ENCODE measurements around the gene PDE4B. TPM values are rescaled to one million over a fixed set of nuclear protein-coding genes. Genes with fewer than 3 reads are reported as not detected.
"Not testable (repeated sequence)": the region's sequence is repeated elsewhere in the genome, so short reads cannot be mapped to it uniquely, and the experiment has no call there.

The PDE4B gene
- total RNA-seq, 1 experiment from 2014 or later: 2.6 TPM

GRCh38 chr1:65965112-65965996 lies 172.7 kb downstream of the PDE4B start:
- Histone ChIP-seq H3K27ac (no peak overlapping the region), H3K36me3 (no peaks in the 10 kb centered on the region), H3K4me1 (no peaks in the 10 kb centered on the region), H3K27me3 (no peaks in the 10 kb centered on the region), H3K4me3 (no peak overlapping the region), H3K9me3 (replicated peaks) (no peaks in the 10 kb centered on the region)
- peak in 1 of 2 experiments; percentile 18 for DNase-seq

- H3K36me3 ChIP-seq; H3K27ac ChIP-seq; H3K4me3 ChIP-seq; H3K4me1 ChIP-seq; H3K27me3 ChIP-seq; H3K9me3 ChIP-seq (replicated peaks); DNase-seq: not testable (repeated sequence)
These were observed 174.8 kb downstream of the PDE4B start for GRCh38 chr1:65967492-65967891.

DNA sequence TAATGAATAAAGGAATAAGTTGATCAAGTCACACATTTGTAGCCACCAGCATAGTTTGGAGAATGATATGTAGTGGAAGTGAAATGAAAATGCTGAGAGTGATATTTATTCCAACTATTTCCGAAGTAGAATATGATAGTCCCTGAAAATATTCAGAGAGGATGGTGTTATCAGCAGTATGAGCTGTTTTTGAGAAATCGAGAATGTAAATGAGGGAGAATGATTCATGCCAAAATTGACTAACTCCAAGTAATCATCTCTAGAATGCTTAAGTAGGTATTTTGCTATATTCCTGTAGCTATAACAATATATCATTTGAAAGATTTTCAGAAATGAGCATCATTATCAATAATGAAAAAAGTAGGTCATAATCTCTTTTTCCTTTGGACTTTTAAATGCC lies 178.9 kb downstream of the PDE4B start:
- Histone ChIP-seq H3K4me1 (no peaks in the 10 kb centered on the region), H3K36me3 (no peaks in the 10 kb centered on the region), H3K27ac (no peak overlapping the region), H3K4me3 (no peak overlapping the region), H3K9me3 (replicated peaks) (no peaks in the 10 kb centered on the region), H3K27me3 (no peaks in the 10 kb centered on the region; the same call in 1 of the 2 replicates)
- no peak for DNase-seq

GRCh38 chr1:65975708-65976107 lies 183.0 kb downstream of the PDE4B start:
- Histone ChIP-seq H3K36me3 (no peaks in the 10 kb centered on the region), H3K9me3 (replicated peaks) (no peaks in the 10 kb centered on the region), H3K27ac (no peak overlapping the region), H3K4me3 (no peak overlapping the region), H3K27me3 (no peaks in the 10 kb centered on the region; the same call in 1 of the 2 replicates), H3K4me1 (peaks cover 5% of the 10 kb centered on the region; the same call in 1 of the 2 replicates)
- DNase-seq: no peak

- no peaks in the 10 kb centered on the region for H3K9me3 ChIP-seq (replicated peaks)
- H3K36me3 ChIP-seq: no peaks in the 10 kb centered on the region
- H3K27ac ChIP-seq: no peak overlapping the region
- no peak overlapping the region for H3K4me3 ChIP-seq
- no peaks in the 10 kb centered on the region for H3K27me3 ChIP-seq
- peaks cover 5% of the 10 kb centered on the region; the same call in 1 of the 2 replicates for H3K4me1 ChIP-seq
- peak; percentile 38 to 66 for DNase-seq
These were observed 186.7 kb downstream of the PDE4B start for GRCh38 chr1:65979136-65980044.

DNA sequence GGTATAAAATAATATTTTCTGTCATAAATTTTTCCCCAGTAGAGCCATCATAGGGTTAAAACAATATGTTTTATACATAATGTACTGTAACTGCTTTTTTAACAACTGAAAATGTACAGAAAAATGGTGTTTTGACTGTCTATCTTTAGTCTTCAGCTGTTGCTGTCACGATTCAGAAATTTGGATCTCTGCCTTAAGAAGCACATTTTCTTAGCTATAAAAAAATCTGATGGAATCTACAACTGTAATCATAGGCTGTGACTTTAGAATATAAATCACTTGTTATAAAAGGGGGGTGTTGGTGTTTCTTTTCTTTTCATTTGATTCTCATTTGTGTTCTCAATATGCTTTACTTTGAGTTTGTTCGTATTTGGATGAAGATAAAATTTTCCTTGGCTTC lies 187.5 kb downstream of the PDE4B start:
- Histone ChIP-seq H3K36me3 (no peaks in the 10 kb centered on the region), H3K9me3 (replicated peaks) (no peaks in the 10 kb centered on the region), H3K4me3 (no peak overlapping the region), H3K27ac (no peak overlapping the region), H3K27me3 (no peaks in the 10 kb centered on the region), H3K4me1 (peaks cover 5% of the 10 kb centered on the region; the same call in 1 of the 2 replicates)
- DNase-seq: no peak

GRCh38 chr1:65983500-65983899 lies 190.8 kb downstream of the PDE4B start:
- Histone ChIP-seq H3K27me3 (no peaks in the 10 kb centered on the region), H3K4me3 (no peak overlapping the region), H3K4me1 (peaks cover 5% of the 10 kb centered on the region; the same call in 1 of the 2 replicates), H3K9me3 (replicated peaks) (no peaks in the 10 kb centered on the region), H3K36me3 (no peaks in the 10 kb centered on the region), H3K27ac (no peak overlapping the region)
- DNase-seq: no peak

- Histone ChIP-seq H3K4me1 (no peaks in the 10 kb centered on the region), H3K36me3 (no peaks in the 10 kb centered on the region), H3K4me3 (no peak overlapping the region), H3K27ac (no peak overlapping the region), H3K27me3 (no peaks in the 10 kb centered on the region), H3K9me3 (replicated peaks) (no peaks in the 10 kb centered on the region)
- no peak for DNase-seq
These were observed 192.8 kb downstream of the PDE4B start for GRCh38 chr1:65985393-65986066.

GRCh38 chr1:65986146-65986545 lies 193.5 kb downstream of the PDE4B start:
- Histone ChIP-seq H3K27me3 (no peaks in the 10 kb centered on the region), H3K4me1 (no peaks in the 10 kb centered on the region), H3K27ac (no peak overlapping the region), H3K9me3 (replicated peaks) (no peaks in the 10 kb centered on the region), H3K36me3 (no peaks in the 10 kb centered on the region), H3K4me3 (no peak overlapping the region)
- DNase-seq: no peak

DNA sequence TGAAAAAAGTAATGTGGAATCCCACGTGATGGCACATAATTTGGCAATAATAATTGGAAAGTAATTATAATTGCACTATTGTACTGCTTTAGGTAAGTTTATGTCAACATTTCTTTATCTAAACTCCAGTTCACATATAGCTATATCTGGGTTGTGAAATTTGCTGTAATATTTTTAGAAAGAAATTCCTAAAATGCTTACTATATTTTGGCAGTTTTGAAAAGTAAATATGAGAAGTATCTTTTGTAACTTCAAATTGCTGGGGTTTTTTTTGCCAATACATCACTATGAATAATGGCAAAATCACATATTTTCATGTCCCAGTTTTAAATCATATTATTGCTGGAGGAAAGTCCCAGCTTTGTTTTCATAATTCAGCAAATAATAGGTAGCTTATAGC lies 197.5 kb downstream of the PDE4B start:
- Histone ChIP-seq H3K4me3 (no peak overlapping the region), H3K4me1 (no peaks in the 10 kb centered on the region), H3K9me3 (replicated peaks) (no peaks in the 10 kb centered on the region), H3K27ac (no peak overlapping the region), H3K27me3 (no peaks in the 10 kb centered on the region), H3K36me3 (no peaks in the 10 kb centered on the region)
- no peak for DNase-seq

GRCh38 chr1:65991694-65992093 lies 199.0 kb downstream of the PDE4B start:
- Histone ChIP-seq H3K9me3 (replicated peaks) (no peaks in the 10 kb centered on the region), H3K36me3 (no peaks in the 10 kb centered on the region), H3K27ac (no peak overlapping the region), H3K4me1 (no peaks in the 10 kb centered on the region), H3K27me3 (no peaks in the 10 kb centered on the region), H3K4me3 (no peak overlapping the region)
- no peak for DNase-seq

GRCh38 chr1:65992165-65992821 lies 199.6 kb downstream of the PDE4B start:
- Histone ChIP-seq H3K4me3 (no peak overlapping the region), H3K27ac (no peak overlapping the region)
- peak in 1 of 2 experiments; percentile 11 for DNase-seq

GRCh38 chr1:65992831-65993271 lies 200.2 kb downstream of the PDE4B start:
- no peak for DNase-seq
- no peaks in the 10 kb centered on the region for H3K27me3 ChIP-seq
- no peaks in the 10 kb centered on the region for H3K9me3 ChIP-seq (replicated peaks)
- no peaks in the 10 kb centered on the region for H3K4me1 ChIP-seq
- no peaks in the 10 kb centered on the region for H3K36me3 ChIP-seq
- H3K27ac ChIP-seq: no peak overlapping the region
- no peak overlapping the region for H3K4me3 ChIP-seq

More at GRCh38 chr1:65992165-65992821, 199.6 kb downstream of the PDE4B start:
- Histone ChIP-seq H3K36me3 (no peaks in the 10 kb centered on the region), H3K27me3 (no peaks in the 10 kb centered on the region), H3K9me3 (replicated peaks) (no peaks in the 10 kb centered on the region), H3K4me1 (no peaks in the 10 kb centered on the region)

GRCh38 chr1:65994223-65994622 lies 201.5 kb downstream of the PDE4B start:
- Histone ChIP-seq H3K27ac (no peak overlapping the region), H3K36me3 (no peaks in the 10 kb centered on the region), H3K4me1 (no peaks in the 10 kb centered on the region), H3K4me3 (no peak overlapping the region), H3K27me3 (no peaks in the 10 kb centered on the region), H3K9me3 (replicated peaks) (no peaks in the 10 kb centered on the region)
- no peak for DNase-seq
